AG08395 (cell line): ENCODE measurements around the gene HOXC11.
A peak's percentile ranks its signal among the peaks of the same experiment; 100 is the strongest.

Source experiments
- DNase-seq: peaks from one replicate; pipeline ENCODE4 v3.0.0; 2012; ENCODE audit warnings: mixed read lengths, low spot score

HOXC11 gene

GRCh38 chr12:53984901-53985691 is 12.2 kb downstream of the HOXC11 start, which contains the start of gene HOXC10:
TSS of gene HOXC10 (plus strand) at chr12:53985146. CDS start at chr12:53985260, 114 bp downstream.
- peak; percentile 92 for DNase-seq

- DNase-seq: no peak
These were observed 12.7 kb downstream of the HOXC11 start for GRCh38 chr12:53985692-53985993.

- peak; percentile 47 for DNase-seq
These were observed 13.2 kb downstream of the HOXC11 start for GRCh38 chr12:53985994-53986685.

GRCh38 chr12:53986686-53987483 is 14.0 kb downstream of the HOXC11 start:
- no peak for DNase-seq

- DNase-seq: no peak
These were observed 14.9 kb downstream of the HOXC11 start for GRCh38 chr12:53987787-53988230.

GRCh38 chr12:53988541-53989226 is 15.8 kb downstream of the HOXC11 start:
- DNase-seq: no peak

- no peak for DNase-seq
These were observed 16.5 kb downstream of the HOXC11 start for GRCh38 chr12:53989227-53990113.

- DNase-seq: no peak
These were observed 17.6 kb downstream of the HOXC11 start for GRCh38 chr12:53990311-53991076.

GRCh38 chr12:53991077-53991460 is 18.1 kb downstream of the HOXC11 start:
- DNase-seq: peak; percentile 79

GRCh38 chr12:53992377-53992889 is 19.5 kb downstream of the HOXC11 start:
- no peak for DNase-seq

- no peak for DNase-seq
These were observed 20.5 kb downstream of the HOXC11 start for GRCh38 chr12:53993162-53994008.

- DNase-seq: no peak
These were observed 21.0 kb downstream of the HOXC11 start for GRCh38 chr12:53994009-53994263.

GRCh38 chr12:53994264-53995001 is 21.5 kb downstream of the HOXC11 start:
- no peak for DNase-seq

- DNase-seq: no peak
These were observed 22.1 kb downstream of the HOXC11 start for GRCh38 chr12:53995002-53995377.

GRCh38 chr12:53995378-53996239 is 22.7 kb downstream of the HOXC11 start:
- peak; percentile 58 for DNase-seq

- no peak for DNase-seq
These were observed 23.6 kb downstream of the HOXC11 start for GRCh38 chr12:53996240-53997203.
